Effector CD8-positive, alpha-beta T cell (primary cell): ENCODE measurements around the gene GLIS1.
"Not testable (repeated sequence)": the region's sequence is repeated elsewhere in the genome, so short reads cannot be mapped to it uniquely, and the experiment has no call there.

Experiments used
- DNase-seq: peaks from one replicate; lab custom pipeline; 2025; lab: John Stamatoyannopoulos, UW

GLIS1 gene

GRCh38 chr1:53561503-53562105, 177.4 kb downstream of the GLIS1 start:
- no peak for DNase-seq

DNA sequence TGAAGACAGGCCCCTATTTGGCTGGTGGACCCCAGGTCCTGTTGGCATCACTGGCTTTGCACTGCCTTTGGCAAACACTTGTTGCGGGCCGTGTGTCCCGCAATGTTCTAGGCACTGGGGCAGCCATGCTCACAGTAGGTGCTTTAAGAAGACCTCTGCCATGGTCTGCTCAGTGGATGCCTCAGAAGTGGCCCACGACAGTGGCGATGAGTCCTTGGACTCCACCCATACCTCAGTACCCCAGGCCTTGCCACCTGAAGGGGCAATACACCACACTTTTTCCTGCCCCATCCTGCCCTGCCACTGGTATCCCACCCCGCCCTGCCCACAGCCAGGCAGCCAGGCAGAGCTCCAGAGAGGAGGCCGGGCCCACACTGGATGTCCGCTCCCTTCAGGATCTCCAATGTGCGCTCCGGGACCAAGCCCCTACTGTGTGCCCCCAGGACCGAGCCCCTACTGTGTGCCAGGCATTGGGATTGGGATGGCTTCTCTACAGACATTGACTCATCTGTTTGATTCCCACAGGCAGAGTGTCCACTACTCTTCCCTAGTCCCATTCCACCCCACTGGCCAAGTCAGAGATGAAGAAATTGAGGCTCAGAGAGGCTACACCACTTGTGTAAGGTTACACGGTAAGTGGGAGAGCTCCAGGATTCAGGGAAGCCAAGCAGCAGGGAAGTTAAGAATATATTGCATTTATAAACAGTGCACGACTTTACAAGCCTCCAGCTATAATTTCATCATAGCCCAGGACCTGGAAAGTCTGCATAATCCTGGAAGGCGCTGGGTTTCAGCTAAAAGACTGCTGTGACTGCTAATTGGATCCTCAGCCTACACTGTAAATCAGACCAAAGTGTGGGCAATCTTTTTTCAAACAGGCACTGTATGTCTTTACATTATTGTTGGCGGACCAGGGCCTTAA, 178.1 kb downstream of the GLIS1 start:
- DNase-seq, result no peak

DNA sequence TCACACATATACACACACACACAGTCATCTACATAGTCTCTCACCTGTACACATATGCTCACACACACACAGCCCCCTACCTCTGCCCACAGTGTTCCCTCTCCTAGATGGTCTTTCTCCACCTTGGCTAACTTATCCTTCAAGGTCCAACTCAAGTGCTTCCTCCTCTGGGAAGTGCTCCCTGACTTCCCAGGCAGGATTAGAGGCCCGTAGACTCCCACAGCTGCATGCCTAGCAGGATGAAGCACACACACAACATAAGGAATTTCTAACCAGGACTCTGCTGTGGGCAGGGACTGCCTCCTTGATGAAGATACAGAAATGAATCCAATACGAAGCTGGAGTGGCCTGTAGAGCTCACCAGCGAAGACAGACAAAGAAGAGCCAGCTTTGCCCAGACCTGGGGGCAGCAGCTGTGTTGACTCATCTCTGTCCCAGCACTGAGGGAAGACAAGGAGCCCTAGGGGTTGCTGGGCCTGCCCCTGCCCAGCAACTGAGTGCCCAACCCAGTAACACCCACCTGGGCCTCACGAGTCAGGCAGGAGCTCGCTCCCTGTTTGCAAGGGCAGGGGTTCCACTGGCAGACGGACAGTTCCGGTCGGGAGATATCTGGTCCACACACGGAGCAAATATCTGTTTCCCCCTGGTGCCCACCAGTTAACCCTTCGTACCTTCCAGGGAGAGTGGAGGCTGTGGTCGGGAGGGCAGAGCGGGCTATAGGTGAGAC, 178.9 kb downstream of the GLIS1 start:
- no peak for DNase-seq

- DNase-seq, result no peak
Observed at GRCh38 chr1:53559391-53559815, 179.6 kb downstream of the GLIS1 start.

- no peak for DNase-seq
Observed at GRCh38 chr1:53558739-53559315, 180.1 kb downstream of the GLIS1 start.

DNA sequence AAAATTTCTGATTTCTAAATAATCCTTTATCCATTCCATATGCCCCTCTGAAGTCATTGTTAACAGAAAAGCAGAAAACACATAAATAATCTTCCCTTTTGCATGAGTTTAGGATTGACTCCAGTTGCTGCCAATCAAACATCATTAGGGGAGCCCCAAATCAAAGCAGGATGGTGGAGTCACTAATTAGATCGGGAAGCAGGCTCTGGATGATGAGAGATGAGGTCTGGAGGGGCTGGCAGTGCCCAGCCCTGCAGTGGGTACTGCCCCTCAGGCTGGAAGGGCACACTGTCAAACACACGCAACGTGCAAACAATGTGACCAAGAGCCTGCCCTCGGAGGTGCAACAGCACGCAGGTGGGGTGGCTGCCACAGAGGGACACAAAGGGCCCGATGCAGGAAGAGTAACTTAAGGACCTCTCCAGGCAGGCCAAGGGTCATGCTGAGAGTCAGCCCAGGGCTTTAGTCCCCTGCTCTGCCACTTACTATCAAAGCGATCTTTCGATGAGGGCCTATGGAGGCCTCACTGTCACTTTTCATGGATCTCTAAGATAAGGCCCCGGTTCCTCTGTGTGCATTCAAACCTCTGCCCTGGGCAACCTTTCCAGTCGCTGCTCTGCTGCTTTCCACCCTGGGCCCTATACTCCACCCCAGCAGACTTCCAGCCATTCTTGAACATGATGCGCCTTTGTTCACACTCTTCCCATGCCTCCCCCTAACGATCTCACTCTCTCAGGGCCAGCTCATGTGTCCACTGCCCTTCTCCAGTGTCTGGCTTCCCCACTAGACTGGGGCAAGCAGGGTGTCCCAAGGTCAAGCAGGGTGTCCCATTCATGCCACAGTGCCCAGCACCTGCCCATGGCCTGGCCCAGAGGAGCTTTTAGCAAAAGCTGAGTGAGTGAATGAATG, 180.9 kb downstream of the GLIS1 start:
- DNase-seq, result no peak

DNA sequence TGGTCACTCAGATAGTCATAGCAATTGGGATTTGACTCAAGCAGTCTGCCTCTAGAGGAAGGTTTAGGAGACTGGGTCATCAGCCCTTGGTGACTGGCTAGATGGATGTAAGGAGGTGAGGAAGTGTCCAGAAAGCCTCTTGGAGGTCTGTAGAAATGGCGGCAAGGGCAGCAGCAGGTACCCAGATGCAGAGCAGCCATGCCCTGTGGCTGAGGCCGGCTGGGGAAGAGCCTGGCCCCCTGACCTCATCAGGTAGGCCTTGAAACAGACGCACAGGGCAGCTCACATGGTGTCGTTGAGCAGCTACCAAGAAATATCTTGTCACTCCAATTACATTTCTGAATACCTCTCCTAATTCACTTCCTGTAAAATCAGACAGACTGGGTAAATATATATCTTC, 181.6 kb downstream of the GLIS1 start:
- DNase-seq, result no peak

DNA sequence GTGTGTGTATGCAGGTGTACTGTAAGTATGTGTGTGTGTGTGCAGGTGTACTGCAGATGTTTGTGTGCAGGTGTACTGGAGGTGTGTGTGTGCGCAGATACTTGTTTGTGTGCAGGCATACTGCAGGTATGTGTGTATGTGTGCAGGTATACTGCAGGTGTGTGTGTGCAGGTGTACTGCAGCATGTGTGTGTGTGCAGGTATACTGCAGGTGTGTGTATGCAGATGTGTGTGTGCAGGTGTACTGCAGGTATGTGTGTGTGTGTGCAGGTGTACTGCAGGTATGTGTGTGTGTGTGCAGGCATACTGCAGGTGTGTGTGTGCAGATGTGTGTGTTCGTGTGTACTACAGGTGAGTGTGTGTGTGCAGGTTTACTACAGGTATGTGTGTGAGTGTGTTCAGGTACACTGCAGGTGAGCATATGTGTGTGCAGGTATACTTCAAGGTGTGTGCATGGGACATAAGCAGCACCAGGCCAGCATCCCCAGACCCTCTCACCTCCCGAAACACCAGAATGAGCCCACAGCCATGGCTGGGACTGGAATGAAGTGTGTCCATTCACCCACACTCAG, 182.2 kb downstream of the GLIS1 start:
- no peak for DNase-seq

- not testable (repeated sequence) for DNase-seq
Observed at GRCh38 chr1:53555620-53556326, 183.2 kb downstream of the GLIS1 start.

GRCh38 chr1:53554592-53555305, 184.2 kb downstream of the GLIS1 start:
- DNase-seq, result no peak

- DNase-seq, result no peak
Observed at GRCh38 chr1:53553734-53554509, 185.0 kb downstream of the GLIS1 start.

- DNase-seq, result no peak
Observed at GRCh38 chr1:53552981-53553733, 185.8 kb downstream of the GLIS1 start.

DNA sequence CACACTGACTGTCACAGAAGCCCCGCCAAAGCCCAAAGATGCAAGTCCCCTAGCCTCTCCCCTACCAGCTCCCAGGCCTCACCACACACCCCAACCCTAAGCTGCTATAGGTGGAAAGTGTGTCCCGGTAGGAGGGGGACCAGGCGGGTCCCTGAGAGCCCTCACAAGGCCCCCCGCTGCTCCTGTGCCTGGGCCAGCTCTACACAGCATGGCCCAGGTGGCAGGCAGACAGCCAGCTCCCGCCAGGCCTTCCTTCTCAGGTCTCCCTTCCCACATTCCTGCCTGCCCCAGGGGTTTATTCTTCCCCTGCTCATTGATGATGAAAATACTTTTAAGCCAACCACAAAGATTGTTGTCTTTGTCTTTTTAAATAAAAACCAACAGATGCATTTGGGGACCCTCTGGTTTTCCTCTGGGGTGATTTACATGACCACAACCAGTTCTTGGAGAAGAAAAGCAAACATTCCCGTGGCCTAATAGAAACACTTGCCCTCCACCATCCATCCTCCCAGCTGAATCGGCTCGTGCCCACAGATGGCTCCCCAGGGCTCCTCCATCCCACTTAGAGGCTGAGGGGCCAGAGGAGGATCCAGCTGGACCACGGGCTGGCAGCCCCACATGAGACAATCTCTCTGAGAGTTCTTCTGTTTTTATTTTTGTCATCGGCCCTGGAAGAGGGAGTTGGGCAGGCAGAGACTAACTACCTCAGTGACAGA, 186.7 kb downstream of the GLIS1 start:
- DNase-seq, result no peak

DNA sequence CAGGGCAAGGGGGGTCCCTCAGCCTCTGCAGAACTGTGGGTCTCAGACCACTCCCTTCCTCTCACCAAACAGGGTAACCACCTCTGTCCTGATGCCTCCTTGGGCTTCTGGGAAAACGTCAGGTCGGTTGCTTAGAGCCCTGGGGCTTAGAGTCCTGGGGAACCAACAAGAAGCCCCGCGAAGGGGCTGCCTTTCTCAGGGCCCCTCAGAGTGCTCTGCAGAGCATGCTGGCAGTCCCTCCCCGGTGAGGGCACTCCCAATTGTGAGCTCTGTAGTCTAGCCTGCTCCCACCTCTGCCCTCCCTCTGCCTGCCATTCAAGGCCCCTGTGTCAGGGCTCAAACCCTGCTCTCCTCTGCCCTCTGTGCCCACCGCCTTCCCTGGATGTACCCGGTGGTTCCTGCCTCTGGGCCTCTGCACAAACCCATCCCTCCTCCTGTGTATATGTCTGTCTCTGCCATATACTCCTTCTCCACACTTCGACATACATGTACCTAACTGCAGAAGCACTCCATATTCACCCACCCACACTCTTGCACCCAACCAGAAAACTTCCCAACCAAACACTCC, 187.5 kb downstream of the GLIS1 start:
- no peak for DNase-seq

GRCh38 chr1:53550201-53550741, 188.7 kb downstream of the GLIS1 start:
- no peak for DNase-seq

GRCh38 chr1:53549781-53550180, 189.2 kb downstream of the GLIS1 start:
- DNase-seq, result no peak

GRCh38 chr1:53549287-53549686, 189.7 kb downstream of the GLIS1 start:
- no peak for DNase-seq
